Mononuclear cell (primary cell): ENCODE data around the gene FAM161B. TPM values are rescaled to one million over a fixed set of nuclear protein-coding genes. Genes with fewer than 3 reads are reported as not detected.
"Not testable (repeated sequence)": the region's sequence is repeated elsewhere in the genome, so short reads cannot be mapped to it uniquely, and the experiment has no call there.

Experiments used
- H3K27me3 ChIP-seq: 2 replicates; pipeline ENCODE4 v1.6.0; 2011; ENCODE audit warnings: low read length, control low read depth; ENCODE audit not compliant: insufficient read depth
- H3K4me1 ChIP-seq: 2 replicates; pipeline ENCODE4 v1.5.1; 2011; ENCODE audit warnings: mild to moderate bottlenecking, low read length, control low read depth; ENCODE audit not compliant: insufficient read depth
- H3K4me3 ChIP-seq: 2 replicates; pipeline ENCODE4 v1.5.1; 2011; ENCODE audit warnings: mild to moderate bottlenecking, low read length, moderate library complexity
- H3K9me3 ChIP-seq: 2 replicates; pipeline ENCODE4 v1.5.1; 2011; ENCODE audit warnings: low read depth, mild to moderate bottlenecking, control low read depth, low read length
- total RNA-seq: library from RNA; depleted of rRNA; stranded (reverse); fragments of >200 nt; gene quantifications from one replicate; pipeline ENCODE4 v1.2.3, GENCODE V29; 2012

Gene FAM161B
- total RNA-seq, 1 donor: 1.0 TPM

DNA sequence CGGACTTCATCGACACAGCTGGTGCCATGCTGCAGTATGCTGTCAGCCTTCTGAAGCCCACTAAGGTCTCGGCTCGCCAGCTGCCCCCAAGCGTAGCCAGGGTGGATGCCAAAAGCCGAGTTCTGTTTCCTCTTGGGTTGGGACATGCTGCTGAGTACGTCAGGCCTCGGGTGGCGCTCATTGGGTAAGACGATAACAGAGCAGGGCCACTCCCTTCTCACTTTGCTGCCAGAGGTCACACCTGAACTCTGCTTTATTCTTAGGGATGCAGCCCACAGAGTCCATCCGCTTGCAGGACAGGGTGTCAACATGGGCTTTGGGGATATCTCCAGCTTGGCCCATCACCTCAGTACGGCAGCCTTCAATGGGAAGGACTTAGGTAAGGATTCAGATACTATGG is 11.3 kb upstream of the FAM161B start:
- Histone ChIP-seq H3K4me1 (no peaks in the 10 kb centered on the region), H3K27me3 (no peaks in the 10 kb centered on the region), H3K9me3 (no peaks in the 10 kb centered on the region), H3K4me3 (no peak overlapping the region)

DNA sequence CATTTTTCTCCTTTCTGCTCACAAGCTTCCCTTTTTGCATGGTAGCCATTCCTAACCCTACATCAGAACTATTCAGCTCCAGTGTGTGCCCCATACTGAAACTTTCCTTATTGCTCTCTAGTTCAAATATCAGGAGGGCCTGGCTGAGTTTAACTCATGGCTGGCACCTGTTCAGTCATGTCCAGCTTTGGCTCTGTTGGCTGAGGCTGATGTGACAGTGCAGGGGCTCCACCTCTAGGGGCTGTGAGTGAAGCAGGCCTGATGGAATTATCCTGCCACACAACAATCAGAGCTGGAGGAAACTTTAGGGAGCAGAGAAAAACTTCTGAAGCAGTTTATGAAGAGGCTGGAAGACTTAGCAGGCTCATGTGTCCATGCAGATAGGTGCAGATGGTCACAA is 8.7 kb upstream of the FAM161B start:
- Histone ChIP-seq H3K4me3 (no peak overlapping the region), H3K4me1 (no peaks in the 10 kb centered on the region), H3K9me3 (no peaks in the 10 kb centered on the region), H3K27me3 (no peaks in the 10 kb centered on the region)

DNA sequence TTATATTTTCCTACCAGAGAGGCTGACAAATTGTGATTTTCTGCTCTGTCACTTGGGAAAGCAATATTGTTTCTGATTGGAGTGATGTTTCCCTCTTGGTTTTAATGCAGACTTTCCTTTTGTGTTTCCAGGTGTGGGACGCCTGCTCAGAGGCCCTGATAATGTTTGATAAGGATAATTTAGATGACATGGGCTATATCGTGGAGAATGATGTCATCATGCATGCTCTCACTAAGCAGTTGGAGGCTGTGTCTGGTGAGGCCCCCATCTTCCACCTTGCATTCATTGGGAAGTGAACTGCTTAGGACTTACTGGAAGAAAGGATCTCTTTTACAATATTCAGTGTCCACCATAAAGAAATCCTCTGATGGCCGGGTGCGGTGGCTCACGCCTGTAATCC is 5.8 kb upstream of the FAM161B start:
- Histone ChIP-seq H3K9me3 (no peaks in the 10 kb centered on the region), H3K27me3 (no peaks in the 10 kb centered on the region), H3K4me1 (peaks cover 4% of the 10 kb centered on the region)

DNA sequence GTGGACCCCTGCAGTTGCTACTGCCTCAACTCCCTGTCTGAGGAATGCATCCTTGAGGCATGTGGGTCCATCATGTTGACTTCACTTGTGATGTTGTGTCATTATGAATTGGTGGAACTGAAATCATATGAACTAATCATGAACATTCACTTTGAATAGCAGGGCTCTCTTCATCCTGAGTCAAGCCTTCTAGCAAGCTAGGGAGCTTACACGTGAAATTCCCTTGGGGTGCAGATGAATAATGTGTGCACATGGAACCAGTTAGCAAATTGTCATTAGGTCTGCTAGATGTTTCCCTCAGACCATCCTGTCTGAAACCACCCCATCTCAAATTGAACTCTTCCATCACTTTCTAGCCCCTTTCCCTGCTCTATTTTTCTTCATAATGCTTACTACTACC is 3.8 kb upstream of the FAM161B start:
- peaks cover 15% of the 10 kb centered on the region for H3K4me1 ChIP-seq
- no peak overlapping the region for H3K4me3 ChIP-seq
- no peaks in the 10 kb centered on the region for H3K9me3 ChIP-seq
- no peaks in the 10 kb centered on the region for H3K27me3 ChIP-seq

More for the DNA sequence above, 5.8 kb upstream of the FAM161B start:
- H3K4me3 ChIP-seq: no peak overlapping the region

DNA sequence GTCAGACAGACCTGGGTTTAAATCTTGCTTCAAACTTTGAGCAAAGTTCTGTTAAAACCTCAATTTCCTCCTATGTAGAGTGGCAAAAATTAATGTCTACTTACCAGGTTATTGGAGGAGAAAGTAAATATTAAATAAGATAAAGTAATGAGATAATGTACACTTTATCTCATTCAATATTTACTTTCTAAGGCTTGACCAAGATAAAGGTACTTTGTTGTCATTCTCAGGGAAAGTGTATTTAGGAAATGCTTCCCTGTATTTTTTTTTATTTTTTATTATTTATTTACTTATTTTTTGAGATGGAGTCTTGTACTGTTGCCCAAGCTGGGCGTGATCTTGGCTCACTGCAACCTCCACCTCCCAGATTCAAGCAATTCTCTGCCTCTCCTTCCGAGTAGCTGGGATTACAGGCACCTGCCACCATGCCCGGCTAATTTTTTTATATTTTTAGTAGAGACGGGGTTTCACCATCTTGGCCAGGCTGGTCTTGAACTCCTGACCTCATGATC is 4.7 kb downstream of the FAM161B start:
- no peaks in the 10 kb centered on the region for H3K27me3 ChIP-seq
- H3K4me1 ChIP-seq: peaks cover 43% of the 10 kb centered on the region
- no peak overlapping the region for H3K4me3 ChIP-seq
- no peaks in the 10 kb centered on the region for H3K9me3 ChIP-seq

DNA sequence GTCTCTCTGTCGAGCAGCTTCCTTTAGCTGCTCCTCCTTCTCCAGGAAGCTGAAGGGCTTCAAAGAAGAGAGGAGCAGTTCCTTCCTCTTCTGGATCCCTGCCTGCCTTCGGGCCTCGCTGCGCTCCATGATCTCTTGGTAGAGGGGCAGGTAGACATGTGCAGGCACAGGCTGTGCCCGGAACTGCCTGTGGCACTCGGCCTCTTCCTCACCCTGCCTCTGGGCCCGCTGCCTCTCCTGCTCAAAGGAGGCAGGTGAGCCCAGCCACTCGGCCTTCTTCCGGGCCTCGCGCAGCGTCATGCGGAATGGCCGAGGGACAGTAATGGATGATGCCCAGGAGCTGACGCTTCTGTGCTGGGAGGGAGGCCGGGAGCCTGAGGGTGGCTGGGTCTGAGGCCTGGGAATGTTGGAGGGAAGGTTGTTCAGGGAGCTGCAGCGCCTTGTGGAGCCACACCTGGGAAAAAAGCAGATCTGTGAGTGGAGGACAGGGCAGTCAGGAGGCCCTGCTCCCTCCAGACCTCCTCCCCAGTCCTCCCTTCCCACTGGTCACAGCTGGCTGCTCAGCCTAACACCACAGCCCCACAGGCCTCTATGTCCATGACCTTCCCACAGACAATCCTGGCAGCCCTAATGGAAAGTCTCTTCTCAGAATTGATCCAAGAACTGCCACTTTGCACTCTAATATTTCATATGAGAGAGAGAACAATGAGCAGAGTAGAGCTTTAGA is 5.3 kb downstream of the FAM161B start:
- Histone ChIP-seq H3K4me3 (no peak overlapping the region), H3K9me3 (no peaks in the 10 kb centered on the region), H3K27me3 (no peaks in the 10 kb centered on the region), H3K4me1 (peaks cover 42% of the 10 kb centered on the region)

DNA sequence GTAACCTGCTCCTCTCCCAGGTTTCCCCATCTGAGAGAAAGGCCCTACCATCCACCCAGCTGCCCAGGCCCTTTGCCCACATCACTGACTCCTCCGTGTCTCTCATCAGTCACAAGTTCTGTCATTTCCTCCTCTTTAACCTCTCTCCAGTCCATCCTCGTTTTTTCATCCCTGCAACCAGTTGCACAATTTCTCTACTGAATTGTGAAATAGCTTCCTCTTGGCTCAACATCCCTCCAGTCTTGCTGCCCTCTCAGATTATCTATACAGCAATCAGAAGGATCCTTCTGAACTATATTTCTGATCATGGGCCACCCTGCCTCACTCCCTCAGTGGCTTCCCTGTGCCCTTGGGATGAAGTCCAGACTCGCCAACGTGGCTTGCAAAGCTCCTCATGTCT is 6.8 kb downstream of the FAM161B start:
- H3K4me1 ChIP-seq: peaks cover 35% of the 10 kb centered on the region
- no peak overlapping the region for H3K4me3 ChIP-seq
- no peaks in the 10 kb centered on the region for H3K27me3 ChIP-seq
- H3K9me3 ChIP-seq: no peaks in the 10 kb centered on the region

DNA sequence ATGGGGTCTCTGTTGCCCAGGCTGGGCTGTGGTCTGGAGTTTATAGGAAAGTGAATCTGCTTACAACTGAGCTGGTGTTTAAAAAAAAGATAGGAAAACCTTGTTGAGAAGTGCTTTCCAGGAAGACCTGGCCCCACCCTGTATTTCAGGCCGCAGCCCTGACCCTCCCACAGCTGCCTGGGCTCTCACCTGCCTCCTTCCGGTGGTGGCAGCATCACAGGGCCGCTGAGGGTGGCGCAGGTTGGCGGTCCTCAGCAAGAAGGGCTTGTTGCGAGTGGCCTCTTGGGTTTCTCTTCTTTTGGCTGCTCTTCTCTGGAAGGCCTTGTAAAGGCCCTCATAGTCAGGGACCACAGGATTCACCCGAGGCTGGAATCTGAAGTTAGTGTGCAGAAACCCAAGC is 7.7 kb downstream of the FAM161B start:
- Histone ChIP-seq H3K27me3 (no peaks in the 10 kb centered on the region), H3K4me3 (no peak overlapping the region), H3K4me1 (peaks cover 35% of the 10 kb centered on the region), H3K9me3 (no peaks in the 10 kb centered on the region)

DNA sequence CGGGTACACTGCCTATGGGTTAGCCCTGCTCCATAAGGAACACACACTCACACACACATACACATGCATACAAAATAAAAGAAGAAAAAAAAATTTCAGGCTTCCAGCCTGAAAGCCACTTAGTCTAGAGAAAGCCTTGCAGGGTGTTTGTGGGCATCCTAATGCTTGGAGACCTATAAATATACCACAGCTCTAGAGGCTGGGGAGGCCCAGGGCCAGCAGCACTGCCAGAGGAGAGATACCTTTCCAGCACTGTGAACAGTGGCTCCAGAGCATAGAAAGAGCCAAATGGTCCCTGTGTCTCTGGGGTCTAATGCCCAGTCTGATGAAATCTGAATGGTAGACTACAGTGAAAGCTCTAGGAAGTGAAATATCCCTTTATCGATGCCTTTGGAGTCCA is 12.9 kb downstream of the FAM161B start:
- peaks cover 5% of the 10 kb centered on the region for H3K4me1 ChIP-seq
- no peaks in the 10 kb centered on the region for H3K9me3 ChIP-seq
- H3K4me3 ChIP-seq: no peak overlapping the region
- H3K27me3 ChIP-seq: no peaks in the 10 kb centered on the region

DNA sequence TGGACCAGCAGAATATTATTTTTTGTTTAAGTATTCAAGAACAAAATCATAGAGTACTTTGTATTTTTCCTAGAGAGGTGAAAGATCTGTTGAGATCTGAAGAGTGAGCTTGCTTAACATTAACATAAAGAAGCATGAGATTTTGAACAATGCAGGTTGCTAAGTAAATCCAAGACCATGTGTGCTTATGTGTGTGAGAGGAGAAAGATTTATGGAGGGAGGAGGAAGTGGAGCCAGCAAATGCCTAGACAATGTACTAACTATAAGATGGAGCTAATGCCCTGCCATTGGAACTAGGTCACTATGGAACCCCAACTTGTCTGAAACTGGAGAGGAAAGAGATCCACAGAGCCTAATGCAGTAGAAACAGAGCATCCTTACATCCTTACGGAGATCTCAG is 13.3 kb downstream of the FAM161B start:
- Histone ChIP-seq H3K27me3 (no peaks in the 10 kb centered on the region), H3K9me3 (no peaks in the 10 kb centered on the region), H3K4me1 (peaks cover under 1% of the 10 kb centered on the region), H3K4me3 (no peak overlapping the region)

DNA sequence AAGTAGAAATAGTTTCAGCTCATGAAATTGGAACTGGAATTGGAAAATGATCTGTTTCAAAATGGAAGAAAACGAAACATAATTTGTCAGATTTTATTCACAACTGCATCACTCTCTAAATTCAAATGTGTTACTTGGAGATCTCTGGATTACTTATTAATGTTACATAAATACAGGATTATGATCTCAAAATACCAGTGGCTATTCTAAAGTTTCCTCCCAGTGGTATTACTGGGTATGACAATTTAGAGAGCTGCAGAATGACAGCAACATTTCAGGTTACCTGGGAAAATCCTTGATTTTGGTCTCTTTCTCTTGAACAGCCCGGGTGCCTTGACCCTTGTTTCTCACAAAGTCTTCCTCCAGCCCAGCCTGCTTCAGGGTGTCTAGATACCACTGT is 14.2 kb downstream of the FAM161B start:
- H3K9me3 ChIP-seq: no peaks in the 10 kb centered on the region
- H3K4me3 ChIP-seq: no peak overlapping the region
- H3K4me1 ChIP-seq: no peaks in the 10 kb centered on the region
- H3K27me3 ChIP-seq: no peaks in the 10 kb centered on the region

DNA sequence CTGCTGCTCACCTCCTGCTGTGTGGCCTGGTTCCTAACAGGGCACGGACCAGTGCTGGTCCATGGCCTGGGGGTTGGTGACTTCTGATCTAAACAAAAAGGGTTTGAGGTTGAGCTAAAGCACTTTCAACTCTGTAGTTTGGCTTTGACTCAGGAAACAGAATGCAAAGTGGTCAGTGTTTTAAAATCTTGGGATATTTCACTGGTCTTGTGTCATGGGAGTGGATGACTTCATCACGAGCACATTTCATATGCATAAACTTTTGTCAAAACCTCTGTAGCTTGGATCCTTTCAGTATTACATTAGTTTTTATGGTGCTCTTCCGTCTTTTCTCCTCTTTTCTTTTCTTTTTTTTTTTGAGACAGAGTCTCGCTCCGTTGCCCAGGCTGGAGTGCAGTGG is 25.6 kb downstream of the FAM161B start:
- Histone ChIP-seq H3K9me3 (no peaks in the 10 kb centered on the region), H3K27me3 (no peaks in the 10 kb centered on the region), H3K4me3 (no peak overlapping the region), H3K4me1 (no peaks in the 10 kb centered on the region)

DNA sequence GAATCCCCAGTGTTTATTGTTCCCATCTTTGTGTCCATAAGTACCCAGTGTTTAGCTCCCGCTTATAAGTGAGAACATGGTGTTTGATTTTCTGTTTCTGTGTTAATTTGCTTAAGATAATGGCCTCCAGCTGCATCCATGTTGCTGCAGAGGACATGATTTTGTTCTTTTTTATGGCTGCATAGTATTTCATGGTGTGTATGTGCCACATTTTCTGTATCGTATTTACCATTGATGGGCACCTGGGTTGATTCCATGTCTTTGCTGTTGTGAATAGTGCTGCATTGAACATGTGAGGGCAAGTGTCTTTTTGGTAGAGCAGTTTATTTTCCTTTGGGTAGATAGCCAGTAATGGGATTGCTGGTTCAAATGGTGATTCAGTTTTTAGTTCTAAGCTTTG is 30.4 kb downstream of the FAM161B start:
- not testable (repeated sequence) for H3K27me3 ChIP-seq, H3K9me3 ChIP-seq, H3K4me3 ChIP-seq, H3K4me1 ChIP-seq

DNA sequence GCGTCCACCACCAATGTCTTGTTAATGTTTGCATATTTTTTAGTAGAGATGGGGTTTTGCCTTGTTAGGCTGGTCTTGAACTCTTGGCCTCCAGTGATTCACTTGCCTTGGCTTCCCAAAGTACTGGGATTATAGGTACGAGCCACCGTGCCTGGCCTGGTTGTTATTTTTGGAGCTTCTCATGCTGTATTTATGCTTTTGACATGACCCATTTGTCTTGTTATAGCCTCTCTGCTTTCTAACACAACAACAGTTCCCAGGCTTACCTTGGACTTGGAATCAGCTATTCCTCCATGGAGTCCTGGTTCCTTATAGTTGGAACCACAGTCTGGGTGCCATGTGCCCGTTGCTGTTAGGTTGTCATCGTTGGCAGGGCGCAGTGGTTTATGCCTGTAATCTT is 33.6 kb downstream of the FAM161B start:
- Histone ChIP-seq H3K4me3 (no peak overlapping the region), H3K9me3 (no peaks in the 10 kb centered on the region), H3K27me3 (no peaks in the 10 kb centered on the region), H3K4me1 (no peaks in the 10 kb centered on the region)

DNA sequence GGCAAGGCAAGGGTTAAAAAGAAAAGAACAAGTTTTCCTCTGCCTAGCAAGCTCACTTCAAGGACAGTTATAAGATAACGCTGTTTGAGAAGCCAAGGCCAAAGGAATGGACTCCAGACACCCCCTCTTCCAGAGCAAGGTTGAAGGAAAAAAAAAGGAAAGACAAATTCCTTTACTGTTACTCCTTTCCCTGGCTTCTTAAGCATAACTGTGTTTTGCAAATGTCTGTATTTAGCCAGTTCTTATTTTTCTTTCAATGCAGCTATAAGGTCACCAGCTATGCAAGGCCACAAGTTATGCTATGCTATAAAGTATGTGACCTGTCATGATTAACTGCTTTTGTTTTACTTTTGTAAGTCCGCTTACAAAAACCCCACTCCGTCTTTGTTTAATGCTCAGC is 36.6 kb downstream of the FAM161B start:
- Histone ChIP-seq H3K9me3 (no peaks in the 10 kb centered on the region), H3K4me1 (no peaks in the 10 kb centered on the region), H3K27me3 (no peaks in the 10 kb centered on the region), H3K4me3 (no peak overlapping the region)

DNA sequence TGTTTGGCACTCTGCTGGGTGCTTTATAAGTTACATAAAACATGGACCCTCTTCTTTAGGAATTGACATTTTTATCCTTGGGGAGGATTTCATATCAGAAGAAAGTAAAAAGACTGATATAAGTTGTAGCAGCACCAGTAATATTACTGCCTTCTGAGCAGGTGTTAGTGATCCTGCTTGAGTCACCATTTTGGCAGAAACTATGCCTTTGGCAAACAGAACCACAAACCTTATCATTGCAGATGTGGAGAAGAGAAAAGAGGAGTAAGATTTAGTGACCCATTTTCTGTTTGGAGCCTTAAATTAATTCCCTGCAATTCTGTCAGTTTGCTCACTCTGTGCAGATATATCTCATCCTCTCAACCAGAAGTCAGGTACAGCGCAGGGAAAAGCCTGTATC is 40.2 kb downstream of the FAM161B start:
- no peaks in the 10 kb centered on the region for H3K9me3 ChIP-seq
- no peaks in the 10 kb centered on the region for H3K27me3 ChIP-seq
- H3K4me3 ChIP-seq: no peak overlapping the region
- no peaks in the 10 kb centered on the region for H3K4me1 ChIP-seq
